Thoracic aorta (tissue), 2 donors: ENCODE measurements around the gene SLC28A1. TPM values are rescaled to one million over a fixed set of nuclear protein-coding genes. Genes with fewer than 3 reads are reported as not detected.

Experiments used
- ATAC-seq: fragments of 150-250 bp; one replicate; pipeline ENCODE4 v1.8.0; 2017; ENCODE audit warnings: low read depth; ENCODE audit not compliant: insufficient number of reproducible peaks, low FRiP score
- DNase-seq: peaks from one replicate; pipeline ENCODE4 v3.0.0-alpha.2; 2020; ENCODE audit warnings: low spot score
- H3K27ac ChIP-seq, 2 donors: fragments of 200-600 bp; sonication (generic); 1 replicate in 1 of 2; 2 replicates in 1 of 2; pipeline ENCODE4 v1.5.1; 2016; ENCODE audit warnings: mild to moderate bottlenecking in 2 of 2, moderate library complexity in 2 of 2
- H3K27me3 ChIP-seq: fragments of 200-600 bp; sonication (generic); replicated peaks from 2 replicates; pipeline ENCODE4 v1.6.0; 2016; ENCODE audit warnings: mild to moderate bottlenecking; ENCODE audit not compliant: insufficient read depth
- H3K36me3 ChIP-seq: fragments of 200-600 bp; sonication (generic); one replicate; pipeline ENCODE4 v1.5.1; 2016
- H3K4me1 ChIP-seq, 2 donors: fragments of 200-600 bp; sonication (generic); 1 replicate in 1 of 2; 2 replicates in 1 of 2; pipeline versions ENCODE4 v1.5.1 to v1.6.0; 2016; ENCODE audit warnings: low read depth in 2 of 2, mild to moderate bottlenecking in 1 of 2; ENCODE audit not compliant: control insufficient read depth in 1 of 2
- H3K4me3 ChIP-seq: fragments of 200-600 bp; sonication (generic); 2 replicates; pipeline ENCODE4 v1.5.1; 2016; ENCODE audit warnings: mild to moderate bottlenecking
- H3K9me3 ChIP-seq: fragments of 200-600 bp; sonication (generic); 2 replicates; pipeline ENCODE4 v1.5.1; 2016
- total RNA-seq, 2 donors: library from RNA; depleted of rRNA; stranded (reverse); fragments of >200 nt; gene quantifications; one replicate each; pipeline versions ENCODE4 v1.1.0 to v1.2.3, GENCODE V29; 2016
- TF ChIP-seq, protein P1 (sequence below): fragments of 200-600 bp; sonication (generic); IDR thresholded peaks from one replicate; pipeline ENCODE4 v1.5.1; 2019; ENCODE audit warnings: antibody characterized with exemption

The SLC28A1 gene
- total RNA-seq, 2 donors from 2014 or later, result 0.41 to 1.6 TPM

DNA sequence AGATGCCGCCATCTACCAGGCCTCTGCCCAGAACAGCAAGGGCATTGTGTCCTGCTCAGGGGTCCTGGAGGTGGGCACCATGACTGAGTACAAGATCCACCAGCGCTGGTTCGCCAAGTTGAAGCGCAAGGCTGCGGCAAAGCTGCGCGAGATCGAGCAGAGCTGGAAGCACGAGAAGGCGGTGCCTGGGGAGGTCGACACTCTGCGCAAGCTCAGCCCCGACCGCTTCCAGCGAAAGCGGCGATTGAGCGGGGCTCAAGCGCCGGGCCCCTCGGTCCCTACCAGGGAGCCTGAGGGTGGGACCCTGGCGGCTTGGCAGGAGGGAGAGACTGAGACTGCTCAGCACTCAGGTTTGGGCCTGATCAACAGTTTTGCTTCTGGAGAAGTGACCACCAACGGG, 44.7 kb upstream of the SLC28A1 start:
- no peak for DNase-seq
- ATAC-seq, result no peak
- Histone ChIP-seq H3K9me3 (no peaks in the 10 kb centered on the region), H3K36me3 (peaks cover 13% of the 10 kb centered on the region), H3K27me3 (no peaks in the 10 kb centered on the region), H3K27ac (peak overlapping the region; percentile 97 to 99), H3K4me3 (no peak overlapping the region), H3K4me1 (peaks cover 24 to 88% of the 10 kb centered on the region in 2 donors)
- TF ChIP-seq, protein P1, sequence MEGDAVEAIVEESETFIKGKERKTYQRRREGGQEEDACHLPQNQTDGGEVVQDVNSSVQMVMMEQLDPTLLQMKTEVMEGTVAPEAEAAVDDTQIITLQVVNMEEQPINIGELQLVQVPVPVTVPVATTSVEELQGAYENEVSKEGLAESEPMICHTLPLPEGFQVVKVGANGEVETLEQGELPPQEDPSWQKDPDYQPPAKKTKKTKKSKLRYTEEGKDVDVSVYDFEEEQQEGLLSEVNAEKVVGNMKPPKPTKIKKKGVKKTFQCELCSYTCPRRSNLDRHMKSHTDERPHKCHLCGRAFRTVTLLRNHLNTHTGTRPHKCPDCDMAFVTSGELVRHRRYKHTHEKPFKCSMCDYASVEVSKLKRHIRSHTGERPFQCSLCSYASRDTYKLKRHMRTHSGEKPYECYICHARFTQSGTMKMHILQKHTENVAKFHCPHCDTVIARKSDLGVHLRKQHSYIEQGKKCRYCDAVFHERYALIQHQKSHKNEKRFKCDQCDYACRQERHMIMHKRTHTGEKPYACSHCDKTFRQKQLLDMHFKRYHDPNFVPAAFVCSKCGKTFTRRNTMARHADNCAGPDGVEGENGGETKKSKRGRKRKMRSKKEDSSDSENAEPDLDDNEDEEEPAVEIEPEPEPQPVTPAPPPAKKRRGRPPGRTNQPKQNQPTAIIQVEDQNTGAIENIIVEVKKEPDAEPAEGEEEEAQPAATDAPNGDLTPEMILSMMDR, result no peak

DNA sequence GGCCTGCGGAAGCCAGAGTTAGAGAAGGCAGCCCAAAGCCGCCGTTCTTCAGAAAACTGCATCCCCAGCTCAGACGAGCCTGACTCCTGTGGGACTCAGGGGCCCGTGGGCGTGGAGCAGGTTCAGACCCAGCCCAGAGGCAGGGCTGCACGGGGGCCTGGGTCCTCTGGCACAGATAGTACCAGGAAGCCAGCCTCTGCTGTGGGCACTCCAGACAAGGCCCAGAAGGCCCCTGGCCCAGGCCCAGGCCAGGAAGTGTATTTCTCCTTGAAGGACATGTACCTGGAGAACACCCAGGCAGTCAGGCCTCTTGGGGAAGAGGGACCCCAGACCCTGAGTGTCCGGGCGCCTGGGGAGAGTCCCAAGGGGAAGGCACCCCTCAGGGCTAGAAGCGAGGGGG, 44.2 kb upstream of the SLC28A1 start:
- Histone ChIP-seq H3K36me3 (peaks cover 13% of the 10 kb centered on the region), H3K4me1 (peaks cover 30 to 88% of the 10 kb centered on the region in 2 donors), H3K27me3 (no peaks in the 10 kb centered on the region), H3K4me3 (peak overlapping the region; percentile 13), H3K27ac (peak overlapping the region; percentile 97 to 99), H3K9me3 (no peaks in the 10 kb centered on the region)
- TF ChIP-seq, protein P1, result no peak
- ATAC-seq, result no peak
- no peak for DNase-seq

DNA sequence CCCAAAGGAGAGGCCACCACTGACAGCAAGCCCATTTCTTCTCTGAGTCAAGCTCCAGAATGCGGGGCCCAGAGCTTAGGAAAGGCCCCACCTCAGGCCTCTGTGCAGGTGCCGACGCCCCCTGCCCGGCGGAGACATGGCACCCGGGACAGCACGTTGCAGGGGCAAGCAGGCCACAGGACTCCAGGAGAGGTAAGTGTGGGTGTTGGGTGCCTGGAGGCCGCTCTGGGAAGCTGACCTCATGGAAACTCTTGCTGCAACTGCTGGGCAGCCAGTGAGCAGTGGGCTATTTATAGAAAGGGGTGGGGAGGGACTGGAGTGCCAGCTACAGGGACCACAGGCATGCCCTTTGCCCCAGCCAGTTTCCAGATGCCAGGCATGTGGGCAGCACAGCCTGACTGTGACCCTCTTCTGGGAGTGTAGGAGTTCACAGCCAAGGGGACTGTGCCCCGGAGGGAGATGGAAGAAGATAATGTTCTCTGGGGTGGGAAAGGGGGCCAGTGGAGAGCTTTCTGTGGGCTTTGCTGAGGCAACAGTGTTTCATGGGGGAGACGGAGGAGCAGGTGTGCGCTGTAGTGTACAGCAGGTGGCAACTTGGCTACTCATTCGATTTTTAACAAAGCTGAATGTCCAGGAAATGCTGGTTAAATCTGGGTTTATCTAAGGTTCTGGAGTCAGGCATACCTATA, 43.6 kb upstream of the SLC28A1 start:
- H3K4me3 ChIP-seq, result peak overlapping the region; percentile 25
- DNase-seq, result peak; percentile 58

DNA sequence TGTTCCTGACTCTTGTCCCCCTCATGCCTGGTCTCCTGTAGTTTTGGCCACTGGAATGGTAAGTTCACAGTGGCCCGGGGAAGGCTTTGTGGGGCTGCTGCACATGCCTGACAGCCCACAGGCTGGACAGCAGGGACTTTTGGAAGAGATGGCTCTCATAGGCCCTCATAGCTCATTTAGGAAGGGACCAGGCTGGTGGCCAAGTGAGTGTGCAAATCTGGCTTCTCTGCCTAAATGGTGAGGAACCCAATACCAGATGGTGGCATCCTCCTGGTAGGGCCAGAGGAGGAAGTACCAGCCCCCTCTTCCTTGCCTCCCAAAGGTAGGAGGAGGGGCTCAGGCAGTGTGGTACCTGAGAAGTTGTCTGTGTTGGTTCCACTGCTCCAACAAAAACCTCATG, 41.7 kb upstream of the SLC28A1 start:
- TF ChIP-seq, protein P1, result no peak
- ATAC-seq (no peak), DNase-seq (no peak)
- H3K27me3 ChIP-seq, result no peaks in the 10 kb centered on the region
- peaks cover 34 to 72% of the 10 kb centered on the region in 2 donors for H3K4me1 ChIP-seq
- no peak overlapping the region for H3K4me3 ChIP-seq
- peaks cover 5% of the 10 kb centered on the region for H3K36me3 ChIP-seq
- no peaks in the 10 kb centered on the region for H3K9me3 ChIP-seq
- H3K27ac ChIP-seq, result peak overlapping the region; percentile 97 to 99

More for the DNA sequence above, 43.6 kb upstream of the SLC28A1 start:
- peak; percentile 94 for ATAC-seq
- Histone ChIP-seq H3K36me3 (peaks cover 10% of the 10 kb centered on the region), H3K27me3 (no peaks in the 10 kb centered on the region), H3K9me3 (no peaks in the 10 kb centered on the region), H3K4me1 (peaks cover 33 to 88% of the 10 kb centered on the region in 2 donors), H3K27ac (peak overlapping the region; percentile 97 to 99)
- TF ChIP-seq, protein P1, result no peak

DNA sequence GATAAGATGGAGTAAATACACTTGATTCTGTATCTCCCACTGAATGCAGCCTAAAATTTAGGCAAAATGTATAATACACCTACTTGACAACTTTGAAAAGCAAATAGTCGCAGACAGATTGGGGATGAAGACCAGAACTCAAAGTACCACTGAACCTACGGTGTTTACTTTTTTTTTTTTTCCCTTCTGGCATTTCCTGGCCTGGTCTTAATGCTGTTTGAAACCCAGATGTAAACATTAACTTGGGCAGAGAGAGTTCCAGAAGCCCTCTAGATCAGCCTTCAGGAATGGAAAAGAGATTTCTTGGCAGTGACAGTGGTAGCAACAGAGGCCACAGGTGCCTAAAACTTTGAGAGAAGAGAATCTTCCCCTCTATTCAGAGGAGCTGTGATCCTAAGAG, 39.5 kb upstream of the SLC28A1 start:
- Histone ChIP-seq H3K27me3 (no peaks in the 10 kb centered on the region), H3K27ac (peak overlapping the region; percentile 79 to 99)
- no peak for ATAC-seq

More for the DNA sequence above, 39.5 kb upstream of the SLC28A1 start:
- no peaks in the 10 kb centered on the region for H3K9me3 ChIP-seq
- no peak for DNase-seq
- peaks cover 24 to 52% of the 10 kb centered on the region in 2 donors for H3K4me1 ChIP-seq
- H3K4me3 ChIP-seq, result no peak overlapping the region
- TF ChIP-seq, protein P1, result no peak
- no peaks in the 10 kb centered on the region for H3K36me3 ChIP-seq
